B cell (primary cell): Measurements from ENCODE around the gene PYGM. TPM values are rescaled to one million over a fixed set of nuclear protein-coding genes. Genes with fewer than 3 reads are reported as not detected.

ENCODE experiments used
- ATAC-seq: fragments of 200-7000 bp; cut with Tn5 transposase; one replicate; pipeline ENCODE4 v1.10.0; 2021; ENCODE audit warnings: low read depth, mild to moderate bottlenecking, moderate number of reproducible peaks, moderate library complexity
- CTCF ChIA-PET: fragments of 350-600 bp; sonication (Branson Sonifier 250); formaldehyde crosslinking; loops from one replicate; lab custom pipeline; 2021; ENCODE audit warnings: antibody characterized with exemption, inconsistent platforms; lab: Charles Lee
- POLR2A ChIA-PET: fragments of 350-600 bp; sonication (Branson Sonifier 250); formaldehyde crosslinking; loops from one replicate; lab custom pipeline; 2021; ENCODE audit warnings: antibody characterized with exemption; lab: Charles Lee
- DNase-seq: peaks from one replicate; pipeline ENCODE4 v3.0.0; 2013
- H2AFZ ChIP-seq: 2 replicates; pipeline ENCODE4 v1.6.1; 2012; ENCODE audit warnings: mild to moderate bottlenecking, low read depth, low read length; ENCODE audit not compliant: insufficient read depth, poor library complexity, severe bottlenecking
- H3K27ac ChIP-seq, 2 donors: 1 replicate in 1 of 2; 2 replicates in 1 of 2; pipeline ENCODE4 v1.5.1; 2012 to 2013; ENCODE audit warnings: low read length in 2 of 2, mild to moderate bottlenecking in 2 of 2, moderate library complexity in 1 of 2
- H3K27me3 ChIP-seq, 4 experiments: fragments of 200-600 bp in 1 of 4; sonication (generic) in 1 of 4; replicated peaks in 1 of 4; 1 replicate in 2 of 4; 2 replicates in 2 of 4; pipeline versions ENCODE4 v1.6.1 to v1.7.0; 2013 to 2016; ENCODE audit warnings: low read length in 3 of 4, mild to moderate bottlenecking in 2 of 4, mixed read lengths in 1 of 4, moderate library complexity in 1 of 4; ENCODE audit not compliant: insufficient read depth in 4 of 4, control insufficient read depth in 3 of 4; ENCODE audit errors: control extremely low read depth in 1 of 4
- H3K36me3 ChIP-seq, 2 experiments: replicated peaks in 1 of 2; 1 replicate in 1 of 2; 2 replicates in 1 of 2; pipeline versions ENCODE4 v1.6.1 to v1.7.1; 2013; ENCODE audit warnings: low read length in 1 of 2; ENCODE audit not compliant: insufficient read depth in 2 of 2, control insufficient read depth in 1 of 2; ENCODE audit errors: control extremely low read depth in 1 of 2, extremely low read depth in 1 of 2
- H3K4me1 ChIP-seq, 2 donors: fragments of 200-600 bp in 1 of 2; sonication (generic) in 1 of 2; 1 replicate in 1 of 2; 2 replicates in 1 of 2; pipeline versions ENCODE4 v1.5.1 to v1.6.1; 2013 to 2017; ENCODE audit warnings: low read length in 2 of 2; ENCODE audit not compliant: control insufficient read depth in 2 of 2, insufficient read depth in 2 of 2
- H3K4me2 ChIP-seq: replicated peaks from 2 replicates; pipeline ENCODE3; 2012; ENCODE audit warnings: mild to moderate bottlenecking, low read depth, low read length; ENCODE audit not compliant: poor library complexity, severe bottlenecking
- H3K4me3 ChIP-seq, 5 experiments: fragments of 200-600 bp in 1 of 5; sonication (generic) in 1 of 5; 1 replicate in 3 of 5; 2 replicates in 2 of 5; pipeline versions ENCODE4 v1.5.1 to v1.7.0; 2011 to 2016; ENCODE audit warnings: low read length in 4 of 5, mild to moderate bottlenecking in 4 of 5, low read depth in 2 of 5, control low read depth in 1 of 5, moderate library complexity in 1 of 5; ENCODE audit not compliant: insufficient read depth in 1 of 5; ENCODE audit errors: control extremely low read depth in 1 of 5, extremely low read depth in 1 of 5
- H3K79me2 ChIP-seq: fragments of 200-600 bp; sonication (generic); one replicate; pipeline ENCODE4 v1.6.0; 2016; ENCODE audit warnings: low read length; ENCODE audit not compliant: control insufficient read depth, insufficient read depth
- H3K9ac ChIP-seq: fragments of 200-600 bp; sonication (generic); 2 replicates; pipeline ENCODE4 v1.6.1; 2017; ENCODE audit warnings: mild to moderate bottlenecking, low read length, moderate library complexity
- H3K9me3 ChIP-seq, 3 donors: one replicate each; pipeline versions ENCODE4 v1.6.1 to v1.7.1; 2013; ENCODE audit warnings: low read length in 2 of 3; ENCODE audit not compliant: control insufficient read depth in 2 of 3, insufficient read depth in 1 of 3; ENCODE audit errors: control extremely low read depth in 1 of 3
- H4K20me1 ChIP-seq: 2 replicates; pipeline ENCODE4 v1.6.0; 2012; ENCODE audit warnings: mild to moderate bottlenecking, low read length; ENCODE audit not compliant: insufficient read depth, control insufficient read depth, poor library complexity, severe bottlenecking
- H3K27ac Mint-ChIP-seq: one replicate; pipeline ENCODE4 v1.8.0; 2021; ENCODE audit warnings: mixed read lengths
- H3K27me3 Mint-ChIP-seq: one replicate; pipeline ENCODE4 v1.8.0; 2021; ENCODE audit warnings: mixed read lengths
- H3K4me1 Mint-ChIP-seq: one replicate; pipeline ENCODE4 v1.8.0; 2021; ENCODE audit warnings: mixed read lengths
- H3K4me3 Mint-ChIP-seq: one replicate; pipeline ENCODE4 v1.8.0; 2021; ENCODE audit warnings: mixed read lengths
- H3K9me3 Mint-ChIP-seq: one replicate; pipeline ENCODE4 v1.8.0; 2022; ENCODE audit warnings: mixed read lengths; ENCODE audit not compliant: insufficient read depth
- EZH2 ChIP-seq: IDR thresholded peaks from 2 replicates; pipeline ENCODE4 v1.6.1; 2012; ENCODE audit warnings: borderline replicate concordance, low read depth, mild to moderate bottlenecking, moderate library complexity, low read length; ENCODE audit not compliant: insufficient read depth, poor library complexity, severe bottlenecking
- WGBS: methylation state at CpG from one replicate; pipeline ENCODE4 v1.1.5; 2013; ENCODE audit warnings: missing lambda C conversion rate; ENCODE audit not compliant: insufficient coverage; 5-methylcytosine and 5-hydroxymethylcytosine counted together
- intact Hi-C: fragments of 100-400 bp; cut with micrococcal nuclease; formaldehyde crosslinking; loops from one replicate; pipeline ENCODE4 v1.10.0; 2022
- polyA plus RNA-seq: library from polyadenylated mRNA; depleted of rRNA; stranded (reverse); fragments of >200 nt; gene quantifications from 2 replicates; pipeline ENCODE4 v1.2.3, GENCODE V29; 2012
- total RNA-seq, 2 donors: library from RNA; stranded (reverse); fragments of 120-200 nt in 1 of 2; gene quantifications; 1 replicate in 1 of 2; 2 replicates in 1 of 2; pipeline versions ENCODE4 v1.2.3 to v1.2.4, GENCODE V29; 2013 to 2022
- TF ChIP-seq, protein P1 (sequence below): fragments of 200-600 bp; IDR thresholded peaks from one replicate; pipeline ENCODE4 v1.8.0; 2022; ENCODE audit warnings: antibody characterized with exemption, mild to moderate bottlenecking

The PYGM gene
- total and polyA plus RNA-seq, 2 donors (not counting 1 experiment from before 2014, with no cell fraction given): 9.3 to 9.6 TPM

- peaks cover 96% of the 10 kb centered on the region for H3K4me1 Mint-ChIP-seq
- no peak overlapping the region for H2AFZ ChIP-seq
- ChIA-PET CTCF (interaction anchor here (0.5 to 12.2 kb wide), 13 partner anchors 9 to 340 kb away, joined by 3 to 280 read pairs (median 5); partner anchors contain the start of genes MAP4K2, RASGRP2 and TM7SF2), POLR2A (interaction anchor here (0.6 to 3.1 kb wide), 17 partner anchors 9 to 1118 kb away, joined by 3 to 47 read pairs (median 5); partner anchors contain the start of genes FAU, MRPL49, PYGM and RASGRP2)
- intact Hi-C loops: loop anchor here (1.0 kb wide), 2 partner anchors 8 to 27 kb away; no protein-coding TSS in a partner anchor
- H3K27ac ChIP-seq: peak overlapping the region; percentile 84 to 94
- H3K9me3 Mint-ChIP-seq: no peaks in the 10 kb centered on the region
- peak overlapping the region; percentile 79 for H3K4me3 Mint-ChIP-seq
- peak overlapping the region; percentile 14 to 59 (median 42) for H3K4me3 ChIP-seq
- ATAC-seq (peak; percentile 85), DNase-seq (peak; percentile 79)
- peak overlapping the region; percentile 73 for H3K4me2 ChIP-seq
- H3K4me1 ChIP-seq: peaks cover 94% of the 10 kb centered on the region in 2 donors
- H3K36me3 ChIP-seq: peaks cover 10 to 98% of the 10 kb centered on the region in 2 experiments
- TF ChIP-seq, protein P1, sequence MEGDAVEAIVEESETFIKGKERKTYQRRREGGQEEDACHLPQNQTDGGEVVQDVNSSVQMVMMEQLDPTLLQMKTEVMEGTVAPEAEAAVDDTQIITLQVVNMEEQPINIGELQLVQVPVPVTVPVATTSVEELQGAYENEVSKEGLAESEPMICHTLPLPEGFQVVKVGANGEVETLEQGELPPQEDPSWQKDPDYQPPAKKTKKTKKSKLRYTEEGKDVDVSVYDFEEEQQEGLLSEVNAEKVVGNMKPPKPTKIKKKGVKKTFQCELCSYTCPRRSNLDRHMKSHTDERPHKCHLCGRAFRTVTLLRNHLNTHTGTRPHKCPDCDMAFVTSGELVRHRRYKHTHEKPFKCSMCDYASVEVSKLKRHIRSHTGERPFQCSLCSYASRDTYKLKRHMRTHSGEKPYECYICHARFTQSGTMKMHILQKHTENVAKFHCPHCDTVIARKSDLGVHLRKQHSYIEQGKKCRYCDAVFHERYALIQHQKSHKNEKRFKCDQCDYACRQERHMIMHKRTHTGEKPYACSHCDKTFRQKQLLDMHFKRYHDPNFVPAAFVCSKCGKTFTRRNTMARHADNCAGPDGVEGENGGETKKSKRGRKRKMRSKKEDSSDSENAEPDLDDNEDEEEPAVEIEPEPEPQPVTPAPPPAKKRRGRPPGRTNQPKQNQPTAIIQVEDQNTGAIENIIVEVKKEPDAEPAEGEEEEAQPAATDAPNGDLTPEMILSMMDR: no peak
- TF ChIP-seq EZH2: no peak
- H3K9ac ChIP-seq: peak overlapping the region; percentile 53
- WGBS: no CpG with 5 or more reads among the region's 2 CpGs
- peaks cover 91% of the 10 kb centered on the region for H4K20me1 ChIP-seq
- H3K27me3 ChIP-seq: no peaks in the 10 kb centered on the region
- H3K9me3 ChIP-seq: no peaks in the 10 kb centered on the region
- no peaks in the 10 kb centered on the region for H3K27me3 Mint-ChIP-seq
- H3K79me2 ChIP-seq: peaks cover 89% of the 10 kb centered on the region
- H3K27ac Mint-ChIP-seq: peak overlapping the region; percentile 84
Measured at GRCh38 chr11:64771861-64772260, 12.1 kb upstream of the PYGM start.

DNA sequence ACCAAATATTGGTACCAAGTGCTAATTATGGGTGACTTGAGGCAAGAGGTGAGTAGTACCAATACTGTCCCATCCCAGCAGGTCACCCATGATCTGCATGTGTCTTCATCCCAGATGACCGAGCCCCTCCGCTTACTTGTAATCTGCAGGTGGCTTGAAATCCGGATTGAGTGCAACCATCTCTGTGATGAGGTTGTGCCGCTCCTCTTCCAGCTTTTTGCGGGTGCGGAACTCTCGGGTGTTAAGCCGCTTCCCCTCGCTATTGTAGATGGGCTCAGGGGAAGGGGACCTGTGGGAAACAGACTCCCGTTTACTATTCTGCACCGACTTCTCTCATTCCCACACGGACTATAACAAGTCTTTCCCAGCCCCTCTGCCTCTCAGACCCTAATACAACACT is 10.3 kb upstream of the PYGM start:
- H4K20me1 ChIP-seq: peaks cover 85% of the 10 kb centered on the region
- peaks cover 13 to 94% of the 10 kb centered on the region in 2 experiments for H3K36me3 ChIP-seq
- peak overlapping the region; percentile 84 for H3K27ac Mint-ChIP-seq
- no peak overlapping the region for H3K4me3 ChIP-seq
- TF ChIP-seq, protein P1: no peak
- no peak for TF ChIP-seq EZH2
- ATAC-seq (no peak), DNase-seq (no peak)
- peak overlapping the region in 1 of 2 donors; percentile 94 for H3K27ac ChIP-seq
- peak overlapping the region; percentile 73 for H3K4me2 ChIP-seq
- intact Hi-C loops: no loop called here
- H2AFZ ChIP-seq: no peak overlapping the region
- no peak overlapping the region for H3K9ac ChIP-seq
- H3K27me3 ChIP-seq: no peaks in the 10 kb centered on the region
- H3K4me1 Mint-ChIP-seq: peaks cover 89% of the 10 kb centered on the region
- ChIA-PET POLR2A (interaction anchor here (3.1 kb wide), 1 partner anchor 26 kb away, joined by 47 read pairs; the partner anchor contains the start of gene RASGRP2), CTCF (interaction anchor here (2.7 to 12.2 kb wide), 3 partner anchors 16 to 81 kb away, joined by 12 to 280 read pairs (median 13); partner anchors contain the start of gene RASGRP2)
- no peaks in the 10 kb centered on the region for H3K9me3 ChIP-seq
- peak overlapping the region; percentile 55 for H3K4me3 Mint-ChIP-seq
- H3K27me3 Mint-ChIP-seq: no peaks in the 10 kb centered on the region
- peaks cover 82 to 95% of the 10 kb centered on the region in 2 donors for H3K4me1 ChIP-seq
- WGBS: 90% methylated on average over 2 of the region's 12 CpGs
- H3K9me3 Mint-ChIP-seq: no peaks in the 10 kb centered on the region
- H3K79me2 ChIP-seq: peaks cover 81% of the 10 kb centered on the region
